Gastroesophageal sphincter (tissue), 3 donors: ENCODE measurements around the gene HTR4.

Experiments used
- POLR2A ChIP-seq, 2 donors: fragments of 450-650 bp; IDR thresholded peaks; one replicate each; pipeline ENCODE4 v1.6.1; 2017; ENCODE audit warnings: antibody characterized with exemption in 2 of 2, mild to moderate bottlenecking in 2 of 2, moderate library complexity in 1 of 2
- TF ChIP-seq, protein P1 (sequence below), 4 experiments: fragments of 200-600 bp in 2 of 4; fragments of 450-650 bp in 2 of 4; sonication (generic) in 1 of 4; IDR thresholded peaks; one replicate each; pipeline ENCODE4 v1.5.1; 2017 to 2019; ENCODE audit warnings: antibody characterized with exemption in 4 of 4, mild to moderate bottlenecking in 2 of 4, moderate library complexity in 2 of 4

DNA sequence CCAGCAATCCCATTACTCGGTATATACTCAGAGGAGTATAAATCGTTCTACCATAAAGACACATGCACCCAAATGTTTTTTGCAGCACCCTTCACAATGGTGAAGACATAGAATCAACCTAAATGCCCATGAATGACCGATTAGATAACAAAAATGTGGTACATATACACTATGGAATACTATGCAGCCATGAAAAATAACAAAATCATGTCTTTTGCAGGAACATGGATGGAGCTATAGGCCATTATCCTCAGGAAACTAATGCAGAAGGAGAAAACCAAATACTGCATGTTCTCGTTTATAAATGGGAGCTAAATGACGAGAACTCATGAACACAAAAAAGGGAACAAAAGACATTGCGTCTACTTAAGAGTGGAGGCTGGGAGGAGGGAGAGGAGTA is 114.5 kb downstream of the HTR4 start:
- TF ChIP-seq, protein P1, sequence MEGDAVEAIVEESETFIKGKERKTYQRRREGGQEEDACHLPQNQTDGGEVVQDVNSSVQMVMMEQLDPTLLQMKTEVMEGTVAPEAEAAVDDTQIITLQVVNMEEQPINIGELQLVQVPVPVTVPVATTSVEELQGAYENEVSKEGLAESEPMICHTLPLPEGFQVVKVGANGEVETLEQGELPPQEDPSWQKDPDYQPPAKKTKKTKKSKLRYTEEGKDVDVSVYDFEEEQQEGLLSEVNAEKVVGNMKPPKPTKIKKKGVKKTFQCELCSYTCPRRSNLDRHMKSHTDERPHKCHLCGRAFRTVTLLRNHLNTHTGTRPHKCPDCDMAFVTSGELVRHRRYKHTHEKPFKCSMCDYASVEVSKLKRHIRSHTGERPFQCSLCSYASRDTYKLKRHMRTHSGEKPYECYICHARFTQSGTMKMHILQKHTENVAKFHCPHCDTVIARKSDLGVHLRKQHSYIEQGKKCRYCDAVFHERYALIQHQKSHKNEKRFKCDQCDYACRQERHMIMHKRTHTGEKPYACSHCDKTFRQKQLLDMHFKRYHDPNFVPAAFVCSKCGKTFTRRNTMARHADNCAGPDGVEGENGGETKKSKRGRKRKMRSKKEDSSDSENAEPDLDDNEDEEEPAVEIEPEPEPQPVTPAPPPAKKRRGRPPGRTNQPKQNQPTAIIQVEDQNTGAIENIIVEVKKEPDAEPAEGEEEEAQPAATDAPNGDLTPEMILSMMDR (IDR thresholded peaks at IDR 0.05): no peak
- no peak for TF ChIP-seq POLR2A (IDR thresholded peaks at IDR 0.05)
